GM19193 (cell line): ENCODE data around the gene BRD4.

Experiments
- POLR2A ChIP-seq: IDR thresholded peaks from 4 replicates; pipeline ENCODE4 v1.6.1; 2011; ENCODE audit not compliant: insufficient read depth, insufficient read length; ENCODE audit errors: extremely low read depth

BRD4 gene

DNA sequence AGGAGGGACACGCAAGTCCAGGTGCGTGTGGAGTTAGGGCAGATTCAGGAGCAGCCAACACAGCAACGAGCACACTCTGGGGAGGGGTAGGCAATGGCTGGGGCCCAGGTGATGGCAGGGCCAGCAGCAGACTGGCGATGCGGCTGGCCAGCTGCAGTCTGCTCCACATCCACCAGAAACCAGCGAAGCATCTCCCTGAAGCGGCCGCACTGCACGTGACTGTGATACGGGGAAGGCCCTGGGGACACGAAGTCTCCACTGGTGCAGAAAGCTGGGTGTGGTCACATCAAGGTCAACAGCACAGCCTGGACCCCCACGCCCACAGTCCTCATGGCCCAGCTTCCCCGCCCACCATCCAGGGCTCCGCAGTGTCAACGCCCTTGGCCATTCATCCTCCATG lies 78.8 kb downstream of the BRD4 start:
- no peak for TF ChIP-seq POLR2A

- no peak for TF ChIP-seq POLR2A
Observed at GRCh38 chr19:15253061-15253460, 79.3 kb downstream of the BRD4 start.

DNA sequence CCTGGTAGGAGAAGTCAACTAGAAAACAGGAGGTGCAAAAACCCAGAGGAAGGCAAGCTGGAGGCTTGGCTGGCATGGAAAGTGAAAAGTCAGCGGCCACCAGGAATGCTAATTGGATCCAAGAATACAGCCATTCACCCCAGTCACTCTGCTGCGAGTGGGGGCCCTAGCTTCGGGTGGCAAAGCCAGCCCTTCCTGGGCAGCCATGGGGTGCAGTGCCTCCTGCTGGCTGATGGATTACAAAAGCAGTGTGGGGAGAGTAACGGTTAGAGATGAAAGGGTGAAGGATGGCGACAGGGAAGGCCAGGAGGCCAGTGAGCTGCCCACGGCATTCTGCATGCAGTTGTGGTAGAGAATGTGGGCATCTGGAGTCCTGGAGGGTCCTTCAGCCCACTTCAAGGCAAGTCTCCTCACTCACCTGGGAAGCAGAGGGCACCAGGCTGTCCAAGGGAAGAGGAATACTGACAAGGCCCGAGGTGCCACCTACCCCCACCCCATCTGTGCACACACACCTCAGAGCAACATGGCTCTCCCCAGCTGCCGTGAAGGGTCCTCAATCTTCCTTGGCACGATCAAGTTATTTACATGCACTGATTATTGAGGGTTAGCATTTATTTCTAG lies 79.8 kb downstream of the BRD4 start:
- no peak for TF ChIP-seq POLR2A

DNA sequence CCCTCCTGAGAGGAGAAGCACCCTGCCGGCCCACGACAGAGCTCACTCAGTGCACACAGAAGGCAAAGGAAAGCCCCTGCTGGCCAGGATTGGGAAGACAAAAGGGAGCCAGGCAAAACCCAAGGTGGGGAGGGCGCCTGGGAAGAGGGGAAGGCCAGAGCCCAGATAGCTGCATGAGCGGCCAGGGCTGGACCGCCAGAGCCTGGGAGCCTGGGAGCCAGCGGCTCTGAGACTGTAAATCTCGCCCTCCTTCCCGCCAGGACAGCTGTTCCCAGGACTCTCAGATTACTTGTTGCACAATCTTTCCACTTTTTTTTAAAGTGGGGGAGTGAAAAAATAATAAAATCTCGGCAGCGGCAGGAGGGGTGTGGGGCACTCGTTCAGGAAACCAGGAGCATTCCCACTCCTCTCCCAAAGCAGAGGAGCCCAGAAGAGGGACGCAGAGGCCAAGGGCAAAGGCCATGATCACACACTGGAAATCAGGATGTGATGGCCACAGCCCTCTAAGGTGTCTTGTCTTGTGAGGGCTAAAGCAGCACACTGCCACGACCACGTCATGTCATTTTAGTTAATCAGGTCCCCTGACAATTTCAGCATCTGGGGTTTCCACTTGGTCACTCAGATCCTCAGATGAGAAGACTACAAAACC lies 80.5 kb downstream of the BRD4 start:
- TF ChIP-seq POLR2A, result no peak

GRCh38 chr19:15251010-15251748 lies 81.2 kb downstream of the BRD4 start:
- no peak for TF ChIP-seq POLR2A

GRCh38 chr19:15250640-15250993 lies 81.7 kb downstream of the BRD4 start:
- TF ChIP-seq POLR2A, result no peak

GRCh38 chr19:15249972-15250639 lies 82.2 kb downstream of the BRD4 start:
- TF ChIP-seq POLR2A, result no peak

- TF ChIP-seq POLR2A, result no peak
Observed at GRCh38 chr19:15249528-15249874, 82.8 kb downstream of the BRD4 start.

GRCh38 chr19:15248648-15249527 lies 83.5 kb downstream of the BRD4 start:
- TF ChIP-seq POLR2A, result no peak

GRCh38 chr19:15248106-15248505 lies 84.2 kb downstream of the BRD4 start:
- no peak for TF ChIP-seq POLR2A

DNA sequence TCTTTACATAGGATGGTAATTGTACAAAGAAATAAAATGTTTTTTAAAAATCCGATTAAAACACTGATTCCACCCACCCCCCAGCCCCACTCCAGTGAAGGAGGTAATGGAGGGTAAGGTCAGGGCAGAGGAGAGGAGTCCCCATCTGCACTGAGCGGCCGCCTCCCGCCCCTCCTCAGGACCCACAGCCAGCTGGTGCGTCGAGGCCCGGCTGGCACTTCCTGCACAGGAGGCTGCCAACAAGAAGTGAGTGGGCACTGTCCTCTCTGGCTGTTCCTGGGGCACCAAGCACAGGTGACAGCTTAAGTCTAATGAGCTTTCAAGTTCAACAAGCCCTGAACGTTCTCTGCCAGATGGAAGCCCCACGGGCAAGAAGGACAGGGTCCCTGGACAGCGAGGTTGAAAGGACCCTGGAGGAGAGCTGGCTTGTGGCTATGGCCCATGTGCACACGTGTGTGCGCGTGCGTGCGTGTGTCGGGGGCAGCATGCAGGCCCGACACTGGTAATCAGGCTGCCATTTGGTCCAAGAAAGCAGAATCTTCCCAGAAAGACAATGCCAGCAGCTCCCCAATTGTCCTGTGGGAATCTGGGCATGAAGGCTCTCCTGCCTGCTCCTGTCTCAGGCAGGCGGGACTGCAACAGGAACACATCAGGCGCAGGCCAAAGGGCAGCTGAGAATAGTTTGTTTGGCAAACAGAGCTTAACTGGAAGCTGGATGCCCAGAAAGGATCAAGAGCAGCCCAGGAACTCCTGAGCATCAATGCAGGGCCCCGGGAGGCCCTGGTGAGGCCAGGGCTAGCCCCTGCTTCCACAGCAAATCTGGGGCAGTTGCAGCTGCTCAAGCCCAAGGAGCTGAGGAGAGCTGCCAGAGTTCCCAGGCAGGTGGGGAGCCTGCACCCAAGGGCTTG lies 85.0 kb downstream of the BRD4 start:
- no peak for TF ChIP-seq POLR2A

- no peak for TF ChIP-seq POLR2A
Observed at GRCh38 chr19:15246198-15246481, 86.2 kb downstream of the BRD4 start.

GRCh38 chr19:15245370-15246197 lies 86.8 kb downstream of the BRD4 start:
- TF ChIP-seq POLR2A, result peak; percentile 23

DNA sequence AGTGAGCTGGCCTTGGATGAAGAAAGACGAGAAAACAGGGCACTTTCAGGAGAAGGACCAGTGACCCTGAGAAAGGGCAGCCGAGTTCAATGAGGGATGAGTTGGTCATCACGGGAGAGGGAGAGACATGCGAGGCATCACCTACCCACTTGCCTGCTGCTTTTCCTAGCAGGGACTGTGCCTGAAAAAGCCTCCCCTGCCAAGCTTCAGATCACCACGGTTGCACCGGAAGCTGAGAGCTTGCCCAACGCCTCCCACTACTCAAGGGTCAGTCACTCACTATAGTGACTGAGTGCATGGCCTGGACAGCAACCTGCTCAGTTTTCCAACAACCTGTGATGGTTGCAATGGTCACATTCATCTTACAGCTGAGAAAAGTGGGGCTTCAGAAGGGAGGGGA lies 87.5 kb downstream of the BRD4 start:
- no peak for TF ChIP-seq POLR2A
